Uterus (tissue), 4 donors: ENCODE results near the gene CAMK1G. TPM values are rescaled to one million over a fixed set of nuclear protein-coding genes. Genes with fewer than 3 reads are reported as not detected.

ENCODE experiments used
- DNase-seq, 2 donors: peaks; one replicate each; pipeline ENCODE4 v3.0.0-alpha.2; 2019 to 2020
- H3K27ac ChIP-seq, 2 donors: fragments of 200-600 bp; sonication (generic); 1 replicate in 1 of 2; 2 replicates in 1 of 2; pipeline ENCODE4 v1.5.1; 2016 to 2018
- H3K27me3 ChIP-seq, 2 donors: fragments of 200-600 bp; sonication (generic); one replicate each; pipeline ENCODE4 v1.5.1; 2018 to 2019; ENCODE audit warnings: control low read depth in 1 of 2
- H3K36me3 ChIP-seq, 2 donors: fragments of 200-600 bp; sonication (generic); one replicate each; pipeline ENCODE4 v1.5.1; 2019; ENCODE audit warnings: control low read depth in 1 of 2
- H3K4me1 ChIP-seq, 2 donors: fragments of 200-600 bp; sonication (generic); one replicate each; pipeline ENCODE4 v1.5.1; 2018 to 2019; ENCODE audit warnings: control low read depth in 1 of 2
- H3K4me3 ChIP-seq, 2 donors: fragments of 200-600 bp; sonication (generic); 1 replicate in 1 of 2; 2 replicates in 1 of 2; pipeline ENCODE4 v1.5.1; 2018 to 2019; ENCODE audit warnings: mild to moderate bottlenecking in 1 of 2
- H3K9me3 ChIP-seq, 2 donors: fragments of 200-600 bp; sonication (generic); one replicate each; pipeline ENCODE4 v1.5.1; 2019; ENCODE audit warnings: control low read depth in 1 of 2
- POLR2A ChIP-seq, 2 donors: fragments of 450-650 bp; IDR thresholded peaks; one replicate each; pipeline ENCODE4 v1.6.1; 2016; ENCODE audit warnings: antibody characterized with exemption in 2 of 2, mild to moderate bottlenecking in 1 of 2, moderate library complexity in 1 of 2
- intact Hi-C: fragments of 100-400 bp; cut with DNase I; formaldehyde crosslinking; loops from one replicate; pipeline ENCODE4 v1.15.1; 2023; ENCODE audit warnings: low total_unique reads
- total RNA-seq, 4 donors: library from RNA; depleted of rRNA in 3 of 4; stranded (reverse); fragments of >200 nt in 3 of 4; gene quantifications; one replicate each; pipeline versions ENCODE4 v1.1.0 to v1.2.4, GENCODE V29; 2014 to 2023
- TF ChIP-seq, protein P1 (sequence below), 4 experiments: fragments of 200-600 bp in 2 of 4; fragments of 450-650 bp in 2 of 4; sonication (generic) in 2 of 4; IDR thresholded peaks; one replicate each; pipeline ENCODE4 v1.5.1; 2016 to 2019; ENCODE audit warnings: antibody characterized with exemption in 4 of 4, mild to moderate bottlenecking in 2 of 4, moderate library complexity in 1 of 4
- donor health status: DM: yes; HTN: yes; CAD: no.

CAMK1G gene
- total RNA-seq, 4 donors from 2014 or later = 0.43 to 5.6 TPM; not detected in 2

DNA sequence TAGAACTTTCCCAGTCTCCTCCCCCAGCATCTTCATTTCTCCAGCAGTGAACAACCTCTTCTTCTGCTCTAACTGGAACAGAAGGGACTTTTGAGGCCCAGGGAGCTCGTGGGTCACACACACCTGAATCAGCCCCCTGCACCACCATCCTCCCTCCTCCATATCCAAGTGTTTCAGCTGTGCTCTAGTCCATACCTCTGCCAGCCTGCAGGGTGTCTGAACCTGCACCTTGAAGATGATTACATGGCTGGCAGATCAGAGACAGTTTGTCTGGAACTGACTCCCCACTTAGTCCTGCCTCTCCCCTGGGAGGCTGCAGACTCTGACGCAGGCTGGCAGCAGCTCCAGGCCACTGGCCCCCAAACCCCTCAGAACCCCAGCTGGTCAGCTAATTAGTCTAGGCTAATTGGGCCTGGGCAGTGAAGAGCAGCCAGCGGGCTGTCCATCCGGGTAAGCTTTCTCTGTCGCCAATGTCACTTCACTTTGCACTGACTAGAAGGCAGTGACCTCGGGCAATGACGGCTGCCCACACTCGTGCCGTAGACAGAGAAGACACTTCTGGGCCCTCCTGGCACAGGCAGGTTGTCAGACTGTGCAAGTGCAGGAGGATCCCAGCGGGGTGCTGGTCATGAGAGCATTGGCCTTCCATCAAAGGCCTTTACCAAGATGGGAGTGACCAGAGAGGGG is 12.2 kb downstream of the CAMK1G start:
- Histone ChIP-seq H3K27me3 (no peaks in the 10 kb centered on the region), H3K36me3 (no peaks in the 10 kb centered on the region), H3K27ac (no peak overlapping the region), H3K4me3 (no peak overlapping the region), H3K4me1 (no peaks in the 10 kb centered on the region), H3K9me3 (no peaks in the 10 kb centered on the region)
- no peak for TF ChIP-seq POLR2A (IDR thresholded peaks at IDR 0.05)
- TF ChIP-seq, protein P1, sequence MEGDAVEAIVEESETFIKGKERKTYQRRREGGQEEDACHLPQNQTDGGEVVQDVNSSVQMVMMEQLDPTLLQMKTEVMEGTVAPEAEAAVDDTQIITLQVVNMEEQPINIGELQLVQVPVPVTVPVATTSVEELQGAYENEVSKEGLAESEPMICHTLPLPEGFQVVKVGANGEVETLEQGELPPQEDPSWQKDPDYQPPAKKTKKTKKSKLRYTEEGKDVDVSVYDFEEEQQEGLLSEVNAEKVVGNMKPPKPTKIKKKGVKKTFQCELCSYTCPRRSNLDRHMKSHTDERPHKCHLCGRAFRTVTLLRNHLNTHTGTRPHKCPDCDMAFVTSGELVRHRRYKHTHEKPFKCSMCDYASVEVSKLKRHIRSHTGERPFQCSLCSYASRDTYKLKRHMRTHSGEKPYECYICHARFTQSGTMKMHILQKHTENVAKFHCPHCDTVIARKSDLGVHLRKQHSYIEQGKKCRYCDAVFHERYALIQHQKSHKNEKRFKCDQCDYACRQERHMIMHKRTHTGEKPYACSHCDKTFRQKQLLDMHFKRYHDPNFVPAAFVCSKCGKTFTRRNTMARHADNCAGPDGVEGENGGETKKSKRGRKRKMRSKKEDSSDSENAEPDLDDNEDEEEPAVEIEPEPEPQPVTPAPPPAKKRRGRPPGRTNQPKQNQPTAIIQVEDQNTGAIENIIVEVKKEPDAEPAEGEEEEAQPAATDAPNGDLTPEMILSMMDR (IDR thresholded peaks at IDR 0.05) = no peak
- DNase-seq = no peak
- intact Hi-C loops = no loop called here

DNA sequence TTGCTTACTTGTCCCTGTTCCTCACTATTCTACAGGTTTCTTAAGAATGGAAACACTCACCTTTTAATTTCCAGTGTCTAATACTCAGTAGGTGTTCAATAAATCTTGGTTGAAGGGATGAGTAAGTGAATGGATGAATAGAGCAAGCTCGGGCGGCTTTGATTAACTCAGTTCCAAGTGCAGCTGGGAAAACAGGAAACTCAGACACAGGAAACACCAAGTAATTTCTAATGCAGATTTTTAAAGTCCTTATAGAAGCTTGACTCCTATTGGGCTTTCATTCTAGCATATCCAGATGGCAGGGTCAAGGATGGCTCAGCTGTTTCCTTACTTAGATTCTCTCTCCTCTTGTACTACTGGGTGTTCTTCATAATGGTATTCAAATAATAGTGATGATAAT is 14.0 kb downstream of the CAMK1G start:
- no peaks in the 10 kb centered on the region for H3K36me3 ChIP-seq
- TF ChIP-seq, protein P1 (IDR thresholded peaks at IDR 0.05) = no peak
- no peak for TF ChIP-seq POLR2A (IDR thresholded peaks at IDR 0.05)
- no peaks in the 10 kb centered on the region for H3K9me3 ChIP-seq
- DNase-seq = no peak
- no peaks in the 10 kb centered on the region for H3K4me1 ChIP-seq
- H3K4me3 ChIP-seq = no peak overlapping the region
- H3K27ac ChIP-seq = no peak overlapping the region
- intact Hi-C loops = no loop called here
- no peaks in the 10 kb centered on the region for H3K27me3 ChIP-seq

DNA sequence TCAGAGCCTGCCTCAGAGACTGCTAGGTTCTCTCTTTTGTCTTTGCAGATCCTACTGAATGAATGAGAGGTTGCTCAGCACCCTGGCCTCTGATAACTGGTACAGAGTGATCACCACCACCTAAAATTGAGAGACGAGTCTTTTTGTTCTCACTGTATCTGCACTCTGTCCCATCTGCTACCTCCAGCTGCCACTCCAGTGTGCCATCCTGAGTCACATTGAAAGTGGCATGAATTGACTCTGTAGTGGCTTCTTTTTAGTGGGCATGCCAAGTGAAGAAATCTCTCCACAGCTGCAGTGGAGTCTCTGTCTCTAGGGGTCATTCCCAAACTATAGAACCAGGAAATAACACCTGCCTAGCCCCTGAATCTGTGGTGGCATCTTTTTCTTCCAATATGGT is 14.7 kb downstream of the CAMK1G start:
- intact Hi-C loops = no loop called here
- TF ChIP-seq, protein P1 (IDR thresholded peaks at IDR 0.05) = no peak
- no peak for TF ChIP-seq POLR2A (IDR thresholded peaks at IDR 0.05)
- no peak for DNase-seq
- no peaks in the 10 kb centered on the region for H3K36me3 ChIP-seq
- no peak overlapping the region for H3K4me3 ChIP-seq
- H3K27ac ChIP-seq = no peak overlapping the region
- H3K4me1 ChIP-seq = no peaks in the 10 kb centered on the region
- H3K9me3 ChIP-seq = no peaks in the 10 kb centered on the region
- H3K27me3 ChIP-seq = no peaks in the 10 kb centered on the region

DNA sequence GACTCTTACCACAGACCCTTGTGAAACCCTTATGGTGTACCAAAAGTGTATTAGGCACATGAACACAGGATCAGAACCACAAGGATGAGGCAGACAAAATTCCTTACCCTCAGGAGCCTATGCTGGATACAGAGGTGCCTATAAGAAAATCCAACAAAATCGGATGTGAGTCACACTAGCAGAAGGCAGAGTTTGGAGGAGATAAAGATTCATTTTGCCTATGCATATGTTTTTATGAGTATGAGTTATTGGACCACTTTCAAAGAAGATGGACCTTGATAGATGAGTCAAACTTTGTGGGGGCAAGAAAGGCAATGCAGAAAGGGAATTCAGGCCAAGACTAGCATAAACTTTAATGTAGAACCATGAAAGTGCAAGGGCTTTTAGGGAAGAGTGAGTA is 17.0 kb downstream of the CAMK1G start:
- Histone ChIP-seq H3K27ac (no peak overlapping the region), H3K9me3 (no peaks in the 10 kb centered on the region), H3K4me1 (no peaks in the 10 kb centered on the region), H3K27me3 (no peaks in the 10 kb centered on the region), H3K4me3 (no peak overlapping the region), H3K36me3 (no peaks in the 10 kb centered on the region)
- intact Hi-C loops = no loop called here
- DNase-seq = no peak
- TF ChIP-seq POLR2A (IDR thresholded peaks at IDR 0.05) = no peak
- TF ChIP-seq, protein P1 (IDR thresholded peaks at IDR 0.05) = no peak

DNA sequence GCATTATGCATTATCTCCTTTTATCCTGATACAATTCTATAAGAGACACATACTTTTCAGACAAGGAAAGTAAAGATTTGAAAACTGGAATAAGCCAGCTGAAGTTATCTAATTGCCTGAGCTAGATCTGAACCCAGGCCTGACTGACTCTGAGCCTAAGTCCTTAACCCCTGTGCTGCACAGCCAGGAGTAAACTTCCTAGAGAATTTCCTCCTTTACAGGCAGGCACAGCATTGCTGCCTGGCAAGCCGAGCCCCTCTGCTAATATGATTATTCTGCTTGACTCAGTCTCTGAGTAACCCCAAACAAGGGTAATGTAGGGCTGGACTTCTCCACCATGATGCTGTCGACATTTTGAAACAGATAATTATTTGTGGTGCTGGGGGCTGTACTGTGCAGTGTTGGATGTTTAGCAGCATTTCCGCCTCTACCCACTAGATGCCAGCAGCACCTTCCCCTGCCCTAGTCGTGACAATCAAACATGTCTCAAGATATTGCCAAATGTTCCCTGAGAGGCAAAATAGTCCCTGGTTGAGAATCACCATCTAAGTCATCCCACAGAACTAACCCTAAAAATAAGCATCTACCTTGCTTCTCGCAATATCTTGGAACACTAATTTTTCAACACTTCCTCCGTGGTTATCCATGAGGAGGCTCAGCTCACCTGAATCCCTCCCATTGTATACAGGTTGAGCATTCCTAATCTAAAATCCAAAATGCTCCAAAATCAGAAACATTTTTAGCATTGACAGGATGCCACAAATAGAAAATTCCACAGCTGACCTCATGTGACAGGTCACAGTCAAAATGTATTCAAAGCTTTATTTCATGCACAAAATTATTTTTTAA is 18.5 kb downstream of the CAMK1G start:
- H3K27me3 ChIP-seq = no peaks in the 10 kb centered on the region
- no peaks in the 10 kb centered on the region for H3K36me3 ChIP-seq
- intact Hi-C loops = no loop called here
- H3K4me1 ChIP-seq = no peaks in the 10 kb centered on the region
- DNase-seq = no peak
- H3K9me3 ChIP-seq = no peaks in the 10 kb centered on the region
- no peak overlapping the region for H3K27ac ChIP-seq
- no peak overlapping the region for H3K4me3 ChIP-seq
- TF ChIP-seq, protein P1 (IDR thresholded peaks at IDR 0.05) = peak in 3 of 4 experiments; percentile 16 to 35 (median 25)
- no peak for TF ChIP-seq POLR2A (IDR thresholded peaks at IDR 0.05)
